CD4-positive, alpha-beta T cell treated with Interleukin-15 for 1 hour (primary cell): ENCODE measurements around the gene ADGRB3.
"Not testable (repeated sequence)": the region's sequence is repeated elsewhere in the genome, so short reads cannot be mapped to it uniquely, and the experiment has no call there.

Experiments used
- DNase-seq: peaks from one replicate; pipeline ENCODE4 v3.0.0-alpha.2; 2020

The ADGRB3 gene

DNA sequence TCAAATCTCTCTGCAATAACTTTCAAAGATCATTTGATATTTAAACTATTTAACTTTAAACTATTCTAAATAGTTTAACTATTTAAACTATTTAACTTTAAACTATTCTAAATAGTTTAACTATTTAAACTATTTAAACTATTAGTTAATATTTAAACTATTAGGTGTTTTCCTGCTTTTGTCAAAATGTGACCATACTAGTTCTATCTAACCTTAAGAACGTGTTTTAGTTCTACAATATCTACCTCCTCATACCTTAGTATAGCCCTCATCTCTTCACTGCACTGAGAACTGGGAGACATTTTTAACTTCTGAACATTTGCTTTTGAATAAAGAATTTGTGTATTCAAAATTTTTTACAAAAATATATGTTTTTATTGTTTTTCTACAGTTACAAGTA lies 429.1 kb downstream of the ADGRB3 start:
- no peak for DNase-seq

GRCh38 chr6:69069881-69070280 lies 434.8 kb downstream of the ADGRB3 start:
- no peak for DNase-seq

DNA sequence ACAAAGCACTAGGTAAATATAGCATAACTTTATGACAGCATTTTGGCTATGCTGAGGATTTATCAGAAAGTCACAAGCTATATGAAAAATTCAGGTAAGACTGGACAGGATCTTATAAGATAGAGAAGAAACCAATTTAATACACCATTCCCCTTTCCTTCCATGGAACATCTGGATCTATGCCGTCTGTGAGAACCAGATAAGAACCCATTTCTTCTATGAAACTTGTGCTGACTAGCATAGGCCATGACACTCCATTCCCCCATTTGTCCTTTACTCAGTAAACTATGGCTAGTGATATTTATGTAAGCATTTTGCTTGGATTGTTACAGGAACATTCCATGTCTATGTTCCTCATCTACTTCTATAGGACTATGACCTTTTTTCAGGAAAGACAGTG lies 437.7 kb downstream of the ADGRB3 start:
- no peak for DNase-seq

DNA sequence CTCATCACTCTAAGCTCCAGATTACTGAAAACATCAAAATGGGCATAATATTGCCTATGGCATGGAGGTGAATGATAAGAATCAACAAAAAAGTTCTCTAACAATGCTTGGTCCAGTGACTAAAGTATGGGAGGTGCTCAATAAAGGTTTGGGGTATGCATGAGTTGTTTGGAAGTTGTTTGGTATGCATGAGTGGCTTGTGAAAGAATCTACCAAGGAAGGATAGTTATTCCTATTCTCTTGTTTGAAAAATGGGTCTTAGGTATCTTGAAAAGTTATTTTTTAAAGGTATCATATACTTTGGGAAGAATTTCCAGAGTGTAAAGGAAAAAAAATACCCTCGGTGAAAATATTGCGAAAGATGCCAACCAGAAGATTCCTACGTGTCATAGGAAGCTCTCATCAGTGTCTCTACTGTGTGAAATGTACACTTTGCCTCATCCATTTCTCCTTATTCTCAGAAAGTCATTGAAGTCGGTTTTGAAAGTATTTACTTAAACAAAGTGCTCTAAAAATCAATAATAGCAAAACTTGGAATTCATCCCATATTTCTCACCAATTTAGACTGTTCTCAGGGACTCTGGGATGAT lies 449.8 kb downstream of the ADGRB3 start:
- DNase-seq, result no peak

DNA sequence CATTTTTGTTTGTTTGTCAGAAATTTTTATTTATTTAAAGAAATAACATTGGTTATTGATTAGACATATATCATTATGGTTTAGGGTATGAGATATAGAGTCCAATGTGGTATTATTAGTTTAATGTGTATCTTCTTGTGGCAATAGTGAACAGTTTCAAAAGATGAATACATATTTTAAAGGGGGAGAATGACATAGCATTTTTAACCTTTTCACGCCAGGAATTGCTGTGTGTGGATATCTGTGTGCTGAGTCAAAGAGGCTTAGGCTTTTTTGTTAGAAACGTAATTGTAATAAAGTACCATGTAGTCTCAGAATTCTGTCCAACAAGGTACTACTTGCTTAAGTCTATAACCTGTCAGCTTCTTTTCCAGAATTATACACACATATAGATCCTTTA lies 451.6 kb downstream of the ADGRB3 start:
- no peak for DNase-seq

GRCh38 chr6:69089539-69089938 lies 454.5 kb downstream of the ADGRB3 start:
- no peak for DNase-seq

GRCh38 chr6:69090132-69090531 lies 455.1 kb downstream of the ADGRB3 start:
- DNase-seq, result no peak

GRCh38 chr6:69096681-69097080 lies 461.6 kb downstream of the ADGRB3 start:
- no peak for DNase-seq

DNA sequence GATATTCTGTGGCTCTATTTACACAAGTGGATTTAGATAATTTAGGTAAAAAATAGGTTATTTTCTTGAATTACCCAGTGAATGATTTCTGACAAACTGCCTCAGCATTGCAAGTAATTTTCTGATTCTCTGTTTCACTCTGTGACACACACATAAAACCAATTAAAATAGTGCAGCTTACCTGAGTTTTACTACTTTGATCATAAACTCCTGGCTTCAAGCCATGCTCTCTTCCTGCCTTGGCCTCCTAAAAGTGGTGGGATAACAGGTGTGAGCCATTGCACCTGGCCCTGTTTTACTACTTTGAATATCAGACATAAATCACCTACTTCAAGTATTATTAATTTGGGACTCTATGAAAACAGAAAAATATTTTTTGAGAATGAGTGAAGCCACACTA lies 462.9 kb downstream of the ADGRB3 start:
- no peak for DNase-seq

DNA sequence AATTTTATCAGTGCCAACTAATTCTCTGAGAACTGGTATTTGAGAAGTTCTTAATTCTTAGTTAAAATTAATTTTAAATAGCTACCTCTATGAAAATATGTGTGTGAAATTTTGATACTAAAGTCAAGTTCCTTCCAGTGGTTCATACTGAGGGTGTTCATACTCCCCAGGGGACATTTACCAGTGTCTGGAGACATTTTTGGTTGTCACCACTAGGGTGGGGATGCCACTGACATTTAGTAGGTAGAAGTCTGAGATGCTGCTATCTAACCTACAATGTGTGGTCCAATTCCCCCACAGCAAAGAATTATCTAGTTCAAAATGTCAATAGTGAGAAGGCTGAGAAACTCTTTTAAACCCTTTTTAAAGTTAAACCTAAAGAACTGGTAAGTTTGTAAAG lies 463.8 kb downstream of the ADGRB3 start:
- no peak for DNase-seq

- DNase-seq, result no peak
These were observed 465.7 kb downstream of the ADGRB3 start for GRCh38 chr6:69100772-69101171.

GRCh38 chr6:69102416-69102815 lies 467.3 kb downstream of the ADGRB3 start:
- DNase-seq, result no peak

GRCh38 chr6:69105288-69105687 lies 470.2 kb downstream of the ADGRB3 start:
- DNase-seq, result no peak

GRCh38 chr6:69106511-69106910 lies 471.4 kb downstream of the ADGRB3 start:
- DNase-seq, result no peak

GRCh38 chr6:69111301-69111700 lies 476.2 kb downstream of the ADGRB3 start:
- DNase-seq, result no peak

DNA sequence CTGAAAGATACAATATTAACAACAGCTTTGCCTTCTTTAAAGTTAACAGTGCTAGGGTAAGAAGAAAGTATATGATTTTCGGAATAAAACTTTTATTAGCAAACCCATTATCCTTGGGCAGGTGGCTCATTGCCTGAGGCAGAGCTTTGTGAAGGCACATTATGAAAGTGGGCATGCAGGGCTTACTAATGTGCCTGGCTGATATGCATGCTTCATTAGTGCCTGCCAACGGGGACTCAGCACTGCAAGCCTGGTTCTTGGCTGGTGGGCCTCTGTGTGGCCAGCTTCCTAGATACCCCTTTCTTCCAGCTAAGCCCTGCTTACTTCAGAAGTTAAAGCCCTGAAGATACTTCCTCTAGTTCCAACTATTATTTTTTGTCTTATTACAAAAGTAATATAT lies 481.6 kb downstream of the ADGRB3 start:
- no peak for DNase-seq

- DNase-seq, result not testable (repeated sequence)
These were observed 486.7 kb downstream of the ADGRB3 start for GRCh38 chr6:69121461-69122406.

DNA sequence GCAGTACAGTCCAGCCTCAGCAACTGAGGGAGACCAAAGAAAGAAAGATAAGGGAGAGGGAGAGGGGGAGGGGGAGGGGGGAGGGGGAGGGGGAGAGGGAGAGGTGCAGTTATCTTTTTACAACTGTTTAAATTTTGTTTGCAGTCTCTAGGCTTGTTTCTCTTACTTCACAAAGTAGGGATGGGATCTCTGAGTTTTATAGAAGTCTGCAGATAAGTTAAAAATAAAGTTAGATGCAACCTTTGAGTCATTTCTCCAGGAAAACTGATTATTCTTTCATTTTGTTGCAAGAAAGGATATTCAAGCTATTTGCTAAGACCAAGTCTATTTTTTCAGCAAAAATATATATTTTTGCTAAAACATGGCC lies 487.3 kb downstream of the ADGRB3 start:
- DNase-seq, result no peak

- DNase-seq, result no peak
These were observed 493.3 kb downstream of the ADGRB3 start for GRCh38 chr6:69128411-69128810.

DNA sequence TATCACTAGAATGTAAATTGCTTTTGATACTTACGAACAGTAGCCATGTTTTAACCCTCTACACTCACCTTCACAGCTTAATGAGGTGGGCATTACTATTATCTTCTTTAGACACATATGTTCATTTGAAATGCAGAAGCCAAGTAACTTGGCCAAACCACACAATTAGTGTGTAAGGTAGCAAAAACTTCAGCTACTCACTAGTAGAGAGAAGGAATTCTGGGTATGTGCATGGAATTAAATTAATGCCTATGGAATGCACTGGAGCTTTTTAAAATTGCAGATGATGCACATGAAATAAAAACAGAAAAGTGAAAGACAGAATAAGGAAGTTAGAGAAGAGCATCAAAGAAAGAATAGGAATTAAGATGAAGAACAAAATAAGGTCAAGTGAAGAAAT lies 494.0 kb downstream of the ADGRB3 start:
- DNase-seq, result no peak

DNA sequence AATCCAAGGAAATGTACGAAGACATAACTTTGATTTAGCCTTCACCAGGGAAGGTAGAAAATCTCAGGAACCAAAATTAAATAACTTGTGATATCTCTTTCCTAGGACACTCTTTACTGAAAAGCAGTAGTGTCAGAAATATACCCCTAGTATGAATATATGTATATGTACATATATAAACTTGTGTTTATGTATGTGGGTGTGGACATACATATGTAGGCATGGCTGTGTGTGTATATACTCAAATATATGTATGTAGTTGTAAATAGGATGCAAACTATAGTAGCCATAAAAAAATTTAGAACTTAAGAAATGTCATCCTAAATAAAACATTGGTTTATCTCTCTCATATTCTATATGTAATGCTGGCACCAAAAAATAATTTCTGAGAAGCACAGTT lies 500.8 kb downstream of the ADGRB3 start:
- no peak for DNase-seq

- no peak for DNase-seq
These were observed 503.1 kb downstream of the ADGRB3 start for GRCh38 chr6:69138148-69138547.

GRCh38 chr6:69138893-69139494 lies 503.9 kb downstream of the ADGRB3 start:
- DNase-seq, result no peak

- no peak for DNase-seq
These were observed 510.0 kb downstream of the ADGRB3 start for GRCh38 chr6:69145062-69145461.
